OCI-LY3 (cell line): ENCODE measurements around the gene SULT1A2.
"Not testable (repeated sequence)": the region's sequence is repeated elsewhere in the genome, so short reads cannot be mapped to it uniquely, and the experiment has no call there.

Experiments used
- CTCF ChIP-seq: fragments of 200-600, 300-600 bp; sonication (generic); IDR thresholded peaks from 2 replicates; pipeline ENCODE4 v1.5.1; 2014; ENCODE audit warnings: antibody characterized with exemption, low read length, low read depth
- EZH2phosphoT487 ChIP-seq: fragments of 200-600 bp; shearing (Covaris generic); IDR thresholded peaks from 2 replicates; pipeline ENCODE4 v1.6.1; 2018; ENCODE audit warnings: antibody characterized with exemption, mixed run types, low read depth

- not testable (repeated sequence) for TF ChIP-seq CTCF, EZH2phosphoT487
Measured at GRCh38 chr16:28600965-28601364, 4.1 kb upstream of the SULT1A2 start.
